H1 (cell line): Measurements from ENCODE around the gene MEDAG. TPM values are rescaled to one million over a fixed set of nuclear protein-coding genes. Genes with fewer than 3 reads are reported as not detected.

Experiments used
- ATF2 ChIP-seq: IDR thresholded peaks from 2 replicates; pipeline ENCODE4 v1.6.1; 2012; ENCODE audit warnings: low read length, inconsistent platforms
- ATF3 ChIP-seq: IDR thresholded peaks from 2 replicates; pipeline ENCODE4 v1.6.1; 2011; ENCODE audit warnings: low read depth, mild to moderate bottlenecking, low read length; ENCODE audit not compliant: insufficient read depth
- CHD7 ChIP-seq: fragments of 300-600 bp; sonication (generic); IDR thresholded peaks from 2 replicates; pipeline ENCODE4 v1.7.1; 2012; ENCODE audit warnings: low read length, moderate library complexity, mild to moderate bottlenecking, inconsistent platforms; ENCODE audit not compliant: insufficient replicate concordance
- FOSL1 ChIP-seq: IDR thresholded peaks from 2 replicates; pipeline ENCODE4 v1.6.1; 2011; ENCODE audit warnings: mild to moderate bottlenecking, low read depth, low read length, moderate library complexity; ENCODE audit not compliant: insufficient read depth
- KDM1A ChIP-seq: fragments of 200-600, 300-600 bp; sonication (generic); IDR thresholded peaks from 2 replicates; pipeline ENCODE4 v1.7.1; 2016; ENCODE audit warnings: mild to moderate bottlenecking, low read length, borderline replicate concordance
- POLR2AphosphoS5 ChIP-seq: IDR thresholded peaks from 2 replicates; pipeline ENCODE4 v1.6.1; 2011; ENCODE audit warnings: low read depth, low read length
- TAF7 ChIP-seq: optimal IDR thresholded peaks from 2 replicates; pipeline ENCODE3; 2011; ENCODE audit warnings: low read depth, mild to moderate bottlenecking, inconsistent platforms, low read length, moderate library complexity, borderline replicate concordance
- polyA plus RNA-seq, 7 experiments: library from polyadenylated mRNA; depleted of rRNA in 3 of 7; stranded (reverse) in 5 of 7; unstranded in 2 of 7; fragments of >200 nt in 5 of 7; fragments of 200-250 nt in 2 of 7; gene quantifications; 1 replicate in 5 of 7; 2 replicates in 1 of 7; 4 replicates in 1 of 7; pipeline versions ENCODE4 v1.2.1 to v1.2.3, GENCODE V29; 2011 to 2013; ENCODE audit warnings: missing spikeins in 2 of 7, mixed read lengths in 2 of 7
- total RNA-seq: library from RNA; stranded (reverse); fragmentation: NEBNext Ultra II Directional; extraction: Animal tissue kit (Norgen Biotek cat#: 25700); gene quantifications from 2 replicates; pipeline ENCODE4 v1.2.1, GENCODE V29; 2021

MEDAG gene
- total and polyA plus RNA-seq, 2 of the 8 experiments (the other 6 are each of a cell fraction or from before 2014, with no cell fraction given) = 2.1 to 3.1 TPM

GRCh38 chr13:30882996-30883766, 22.9 kb upstream of the MEDAG start (continued):
- TF ChIP-seq CHD7 (no peak), FOSL1 (no peak), POLR2AphosphoS5 (no peak), TAF7 (no peak), ATF3 (no peak), KDM1A (no peak), ATF2 (no peak)
